ENCODE results near the gene SIPA1L3.

The SIPA1L3 gene

GRCh38 chr19:38145623-38146022, 238.6 kb downstream of the SIPA1L3 start:
- H2BK12ac ChIP-seq (ENCODE audit: low read length) = no peak overlapping the region
- H3K4me3 ChIP-seq (ENCODE audit: low read length in 2 of 2) = no peak overlapping the region
- H2BK120ac ChIP-seq (ENCODE audit: low read depth, low read length) = no peak overlapping the region
- no peak overlapping the region for H3K14ac ChIP-seq (ENCODE audit: low read length)
- no peak overlapping the region for H3K4me2 ChIP-seq (ENCODE audit: insufficient read depth, low read length, poor library complexity, severe bottlenecking)
- no peak overlapping the region for H3K23ac ChIP-seq (ENCODE audit: low read depth, low read length, poor library complexity)
- no peaks in the 10 kb centered on the region for H3K27me3 ChIP-seq (ENCODE audit: control insufficient read depth in 3 of 3, insufficient read depth in 3 of 3, low read depth in 1 of 3, low read length in 3 of 3)
- H3K79me1 ChIP-seq (ENCODE audit: low read depth, low read length) = no peaks in the 10 kb centered on the region
- H3K9ac ChIP-seq (ENCODE audit: low read depth, low read length, poor library complexity) = no peak overlapping the region
- H2BK15ac ChIP-seq (ENCODE audit: low read length) = no peak overlapping the region
- H3K18ac ChIP-seq (ENCODE audit: low read length) = no peak overlapping the region
- no peak overlapping the region for H3K27ac ChIP-seq (replicated peaks; ENCODE audit: low read length)
- no peak for DNase-seq (ENCODE audit: low spot score)
- H2BK5ac ChIP-seq (ENCODE audit: low read length) = no peak overlapping the region
- H4K8ac ChIP-seq (ENCODE audit: low read depth, low read length) = no peak overlapping the region
- WGBS, 2 donors (ENCODE audit: extremely low coverage in 2 of 2, insufficient read length in 2 of 2, insufficient replicate concordance in 1 of 2) = no CpG with 5 or more reads among the region's 4 CpGs
- H2AK5ac ChIP-seq (ENCODE audit: low read depth, low read length) = no peak overlapping the region
- peaks cover 0 to 3% of the 10 kb centered on the region in 2 donors for H3K4me1 ChIP-seq (ENCODE audit: control insufficient read depth in 2 of 2, insufficient read depth in 1 of 2, low read depth in 1 of 2, low read length in 2 of 2)
- no peak overlapping the region for H2AFZ ChIP-seq (ENCODE audit: low read length)
- no peak overlapping the region for H4K91ac ChIP-seq (ENCODE audit: low read depth, low read length, poor library complexity)
- peaks cover 10 to 65% of the 10 kb centered on the region in 2 donors for H3K36me3 ChIP-seq (replicated peaks in 1 of 2; ENCODE audit: control insufficient read depth in 2 of 2, insufficient read depth in 2 of 2, low read length in 2 of 2)
- no peak overlapping the region for H3K4ac ChIP-seq (ENCODE audit: low read length)
- peaks cover 0 to 2% of the 10 kb centered on the region in 2 donors for H3K9me3 ChIP-seq (replicated peaks in 1 of 2; ENCODE audit: control insufficient read depth in 2 of 2, insufficient read depth in 1 of 2, low read depth in 1 of 2, low read length in 2 of 2)

GRCh38 chr19:38148337-38148736, 241.3 kb downstream of the SIPA1L3 start:
- no peak overlapping the region for H2AK5ac ChIP-seq (ENCODE audit: low read depth, low read length)
- no peak overlapping the region for H4K91ac ChIP-seq (ENCODE audit: low read depth, low read length, poor library complexity)
- H3K4ac ChIP-seq (ENCODE audit: low read length) = no peak overlapping the region
- WGBS, 2 donors (ENCODE audit: extremely low coverage in 2 of 2, insufficient read length in 2 of 2, insufficient replicate concordance in 1 of 2) = no CpG with 5 or more reads among the region's 9 CpGs
- no peaks in the 10 kb centered on the region for H3K27me3 ChIP-seq (ENCODE audit: control insufficient read depth in 3 of 3, insufficient read depth in 3 of 3, low read depth in 1 of 3, low read length in 3 of 3)
- no peak overlapping the region for H4K8ac ChIP-seq (ENCODE audit: low read depth, low read length)
- no peak overlapping the region for H2BK12ac ChIP-seq (ENCODE audit: low read length)
- H3K27ac ChIP-seq (replicated peaks; ENCODE audit: low read length) = no peak overlapping the region
- H3K18ac ChIP-seq (ENCODE audit: low read length) = no peak overlapping the region
- H3K4me2 ChIP-seq (ENCODE audit: insufficient read depth, low read length, poor library complexity, severe bottlenecking) = no peak overlapping the region
- H3K9me3 ChIP-seq (replicated peaks in 1 of 2; ENCODE audit: control insufficient read depth in 2 of 2, insufficient read depth in 1 of 2, low read depth in 1 of 2, low read length in 2 of 2) = peaks cover 0 to 3% of the 10 kb centered on the region in 2 donors
- no peaks in the 10 kb centered on the region for H3K79me1 ChIP-seq (ENCODE audit: low read depth, low read length)
- peaks cover 21 to 78% of the 10 kb centered on the region in 2 donors for H3K36me3 ChIP-seq (replicated peaks in 1 of 2; ENCODE audit: control insufficient read depth in 2 of 2, insufficient read depth in 2 of 2, low read length in 2 of 2)
- DNase-seq (ENCODE audit: low spot score) = no peak
- no peak overlapping the region for H2BK120ac ChIP-seq (ENCODE audit: low read depth, low read length)
- H2BK15ac ChIP-seq (ENCODE audit: low read length) = no peak overlapping the region
- H3K9ac ChIP-seq (ENCODE audit: low read depth, low read length, poor library complexity) = no peak overlapping the region
- no peak overlapping the region for H2BK5ac ChIP-seq (ENCODE audit: low read length)
- no peak overlapping the region for H2AFZ ChIP-seq (ENCODE audit: low read length)
- H3K4me1 ChIP-seq (ENCODE audit: control insufficient read depth in 2 of 2, insufficient read depth in 1 of 2, low read depth in 1 of 2, low read length in 2 of 2) = peaks cover 0 to 3% of the 10 kb centered on the region in 2 donors
- no peak overlapping the region for H3K14ac ChIP-seq (ENCODE audit: low read length)
- peak overlapping the region; percentile 10 for H3K23ac ChIP-seq (ENCODE audit: low read depth, low read length, poor library complexity)
- H3K4me3 ChIP-seq (ENCODE audit: low read length in 2 of 2) = no peak overlapping the region

- H3K27ac ChIP-seq (replicated peaks; ENCODE audit: low read length) = no peak overlapping the region
- H3K36me3 ChIP-seq (replicated peaks in 1 of 2; ENCODE audit: control insufficient read depth in 2 of 2, insufficient read depth in 2 of 2, low read length in 2 of 2) = peaks cover 19 to 73% of the 10 kb centered on the region in 2 donors
- no peak overlapping the region for H3K9ac ChIP-seq (ENCODE audit: low read depth, low read length, poor library complexity)
- no peak overlapping the region for H2BK15ac ChIP-seq (ENCODE audit: low read length)
- H2BK120ac ChIP-seq (ENCODE audit: low read depth, low read length) = no peak overlapping the region
- H2BK12ac ChIP-seq (ENCODE audit: low read length) = no peak overlapping the region
- no peaks in the 10 kb centered on the region for H3K27me3 ChIP-seq (ENCODE audit: control insufficient read depth in 3 of 3, insufficient read depth in 3 of 3, low read depth in 1 of 3, low read length in 3 of 3)
- no peaks in the 10 kb centered on the region for H3K79me1 ChIP-seq (ENCODE audit: low read depth, low read length)
- H3K18ac ChIP-seq (ENCODE audit: low read length) = no peak overlapping the region
- no peak overlapping the region for H3K23ac ChIP-seq (ENCODE audit: low read depth, low read length, poor library complexity)
- H3K4me3 ChIP-seq (ENCODE audit: low read length in 2 of 2) = no peak overlapping the region
- no peak overlapping the region for H4K91ac ChIP-seq (ENCODE audit: low read depth, low read length, poor library complexity)
- no CpG with 5 or more reads among the region's 6 CpGs for WGBS, 2 donors (ENCODE audit: extremely low coverage in 2 of 2, insufficient read length in 2 of 2, insufficient replicate concordance in 1 of 2)
- no peak overlapping the region for H3K14ac ChIP-seq (ENCODE audit: low read length)
- H3K9me3 ChIP-seq (replicated peaks in 1 of 2; ENCODE audit: control insufficient read depth in 2 of 2, insufficient read depth in 1 of 2, low read depth in 1 of 2, low read length in 2 of 2) = peaks cover 0 to 3% of the 10 kb centered on the region in 2 donors
- no peak overlapping the region for H4K8ac ChIP-seq (ENCODE audit: low read depth, low read length)
- peaks cover 0 to 2% of the 10 kb centered on the region in 2 donors for H3K4me1 ChIP-seq (ENCODE audit: control insufficient read depth in 2 of 2, insufficient read depth in 1 of 2, low read depth in 1 of 2, low read length in 2 of 2)
- H2BK5ac ChIP-seq (ENCODE audit: low read length) = no peak overlapping the region
- H3K4ac ChIP-seq (ENCODE audit: low read length) = no peak overlapping the region
- H2AK5ac ChIP-seq (ENCODE audit: low read depth, low read length) = no peak overlapping the region
- H3K4me2 ChIP-seq (ENCODE audit: insufficient read depth, low read length, poor library complexity, severe bottlenecking) = no peak overlapping the region
- no peak for DNase-seq (ENCODE audit: low spot score)
- no peak overlapping the region for H2AFZ ChIP-seq (ENCODE audit: low read length)
These were observed 242.7 kb downstream of the SIPA1L3 start for GRCh38 chr19:38149661-38150061.

- Histone ChIP-seq H3K4me2 (ENCODE audit: insufficient read depth, low read length, poor library complexity, severe bottlenecking) (no peak overlapping the region), H3K79me1 (ENCODE audit: low read depth, low read length) (no peaks in the 10 kb centered on the region), H4K91ac (ENCODE audit: low read depth, low read length, poor library complexity) (no peak overlapping the region), H3K27ac (replicated peaks; ENCODE audit: low read length) (no peak overlapping the region), H3K9ac (ENCODE audit: low read depth, low read length, poor library complexity) (peak overlapping the region; percentile 60), H2BK5ac (ENCODE audit: low read length) (peak overlapping the region; percentile 82), H3K4ac (ENCODE audit: low read length) (no peak overlapping the region), H3K18ac (ENCODE audit: low read length) (no peak overlapping the region), H3K4me3 (ENCODE audit: low read length in 2 of 2) (peak overlapping the region in 1 of 2 donors; percentile 20), H2AFZ (ENCODE audit: low read length) (no peak overlapping the region), H3K9me3 (replicated peaks in 1 of 2; ENCODE audit: control insufficient read depth in 2 of 2, insufficient read depth in 1 of 2, low read depth in 1 of 2, low read length in 2 of 2) (peaks cover 0 to 1% of the 10 kb centered on the region in 2 donors), H2BK15ac (ENCODE audit: low read length) (no peak overlapping the region), H3K14ac (ENCODE audit: low read length) (no peak overlapping the region), H3K4me1 (ENCODE audit: control insufficient read depth in 2 of 2, insufficient read depth in 1 of 2, low read depth in 1 of 2, low read length in 2 of 2) (no peaks in the 10 kb centered on the region), H4K8ac (ENCODE audit: low read depth, low read length) (no peak overlapping the region), H3K36me3 (replicated peaks in 1 of 2; ENCODE audit: control insufficient read depth in 2 of 2, insufficient read depth in 2 of 2, low read length in 2 of 2) (peaks cover 17 to 75% of the 10 kb centered on the region in 2 donors), H3K23ac (ENCODE audit: low read depth, low read length, poor library complexity) (no peak overlapping the region), H3K27me3 (ENCODE audit: control insufficient read depth in 3 of 3, insufficient read depth in 3 of 3, low read depth in 1 of 3, low read length in 3 of 3) (no peaks in the 10 kb centered on the region), H2AK5ac (ENCODE audit: low read depth, low read length) (peak overlapping the region; percentile 35), H2BK120ac (ENCODE audit: low read depth, low read length) (no peak overlapping the region), H2BK12ac (ENCODE audit: low read length) (no peak overlapping the region)
- DNase-seq (ENCODE audit: low spot score) = no peak
- no CpG with 5 or more reads among the region's 9 CpGs for WGBS, 2 donors (ENCODE audit: extremely low coverage in 2 of 2, insufficient read length in 2 of 2, insufficient replicate concordance in 1 of 2)
These were observed 244.2 kb downstream of the SIPA1L3 start for GRCh38 chr19:38151242-38151641.

Data from neuronal stem cell (in vitro differentiated cells).